Measurements from ENCODE around the gene RFWD3. TPM values are rescaled to one million over a fixed set of nuclear protein-coding genes. Genes with fewer than 3 reads are reported as not detected.
A peak's percentile ranks its signal among the peaks of the same experiment; 100 is the strongest.

Gene RFWD3
- polyA plus RNA-seq (2012; ENCODE audit: insufficient read depth, insufficient read length): 51.7 TPM

GRCh38 chr16:74666425-74667254, at the start of gene RFWD3:
Gene RFWD3 (minus strand): TSS chr16:74666877. CDS start chr16:74661449, 5,428 bp downstream.
- H3K4me3 ChIP-seq (ENCODE audit: low read length): peak within 1 kb of the TSS; percentile 73
- DNase-seq (ENCODE audit: low read depth, low spot score): peak; percentile 99

- no peak for DNase-seq (ENCODE audit: low read depth, low spot score)
- no peak overlapping the region for H3K4me3 ChIP-seq (ENCODE audit: low read length)
Measured at GRCh38 chr16:74716355-74716754, 49.7 kb upstream of the RFWD3 start.

GRCh38 chr16:74713876-74714275, 47.2 kb upstream of the RFWD3 start:
- no peak overlapping the region for H3K4me3 ChIP-seq (ENCODE audit: low read length)
- DNase-seq (ENCODE audit: low read depth, low spot score): no peak

GRCh38 chr16:74713325-74713724, 46.6 kb upstream of the RFWD3 start:
- no peak overlapping the region for H3K4me3 ChIP-seq (ENCODE audit: low read length)
- no peak for DNase-seq (ENCODE audit: low read depth, low spot score)

- H3K4me3 ChIP-seq (ENCODE audit: low read length): no peak overlapping the region
- DNase-seq (ENCODE audit: low read depth, low spot score): no peak
Measured at GRCh38 chr16:74711938-74712337, 45.3 kb upstream of the RFWD3 start.

- no peak overlapping the region for H3K4me3 ChIP-seq (ENCODE audit: low read length)
Measured at GRCh38 chr16:74710401-74710800, 43.7 kb upstream of the RFWD3 start.

GRCh38 chr16:74709441-74709877, 42.8 kb upstream of the RFWD3 start:
- H3K4me3 ChIP-seq (ENCODE audit: low read length): no peak overlapping the region
- peak; percentile 75 for DNase-seq (ENCODE audit: low read depth, low spot score)

More at GRCh38 chr16:74710401-74710800, 43.7 kb upstream of the RFWD3 start:
- no peak for DNase-seq (ENCODE audit: low read depth, low spot score)

- peak; percentile 48 for DNase-seq (ENCODE audit: low read depth, low spot score)
- H3K4me3 ChIP-seq (ENCODE audit: low read length): peak within 1 kb of the TSS; percentile 85
Measured at GRCh38 chr16:74700438-74701225, 34.0 kb upstream of the RFWD3 start, which contains the start of gene MLKL. Gene MLKL (minus strand): TSS chr16:74700862. CDS start chr16:74695757, 5,105 bp downstream.

- peak overlapping the region; percentile 85 for H3K4me3 ChIP-seq (ENCODE audit: low read length)
- peak; percentile 22 for DNase-seq (ENCODE audit: low read depth, low spot score)
Measured at GRCh38 chr16:74700116-74700437, 33.4 kb upstream of the RFWD3 start.

GRCh38 chr16:74699666-74700065, 33.0 kb upstream of the RFWD3 start:
- DNase-seq (ENCODE audit: low read depth, low spot score): no peak
- H3K4me3 ChIP-seq (ENCODE audit: low read length): peak overlapping the region; percentile 85

GRCh38 chr16:74698222-74698621, 31.5 kb upstream of the RFWD3 start:
- no peak for DNase-seq (ENCODE audit: low read depth, low spot score)
- H3K4me3 ChIP-seq (ENCODE audit: low read length): no peak overlapping the region

- peak overlapping the region; percentile 50 for H3K4me3 ChIP-seq (ENCODE audit: low read length)
- DNase-seq (ENCODE audit: low read depth, low spot score): peak; percentile 78
Measured at GRCh38 chr16:74695450-74696422, 29.1 kb upstream of the RFWD3 start.

- DNase-seq (ENCODE audit: low read depth, low spot score): no peak
- no peak overlapping the region for H3K4me3 ChIP-seq (ENCODE audit: low read length)
Measured at GRCh38 chr16:74691093-74691855, 24.6 kb upstream of the RFWD3 start.

GRCh38 chr16:74682556-74682955, 15.9 kb upstream of the RFWD3 start:
- no peak overlapping the region for H3K4me3 ChIP-seq (ENCODE audit: low read length)
- DNase-seq (ENCODE audit: low read depth, low spot score): no peak

GRCh38 chr16:74680681-74681080, 14.0 kb upstream of the RFWD3 start:
- H3K4me3 ChIP-seq (ENCODE audit: low read length): no peak overlapping the region
- DNase-seq (ENCODE audit: low read depth, low spot score): no peak

GRCh38 chr16:74679983-74680382, 13.3 kb upstream of the RFWD3 start:
- no peak overlapping the region for H3K4me3 ChIP-seq (ENCODE audit: low read length)
- no peak for DNase-seq (ENCODE audit: low read depth, low spot score)

- no peak for DNase-seq (ENCODE audit: low read depth, low spot score)
- no peak overlapping the region for H3K4me3 ChIP-seq (ENCODE audit: low read length)
Measured at GRCh38 chr16:74677868-74678267, 11.2 kb upstream of the RFWD3 start.

- DNase-seq (ENCODE audit: low read depth, low spot score): no peak
Measured at GRCh38 chr16:74673876-74674275, 7.2 kb upstream of the RFWD3 start.

More at GRCh38 chr16:74673876-74674275, 7.2 kb upstream of the RFWD3 start:
- no peak overlapping the region for H3K4me3 ChIP-seq (ENCODE audit: low read length)

Data from Jurkat, Clone E6-1 (cell line).